Keratinocyte (primary cell): ENCODE results near the gene CDH13. TPM values are rescaled to one million over a fixed set of nuclear protein-coding genes. Genes with fewer than 3 reads are reported as not detected.

Source experiments
- DNase-seq: peaks from one replicate; pipeline ENCODE4 v3.0.0-alpha.2; 2011; ENCODE audit warnings: low read depth, missing footprints, low spot score
- FAIRE-seq: peaks from 2 replicates; lab custom pipeline; 2011; peaks lifted over from hg19 to GRCh38; lab: Jason Lieb, UNC
- H2AFZ ChIP-seq: 2 replicates; pipeline ENCODE4 v1.6.0; 2012; ENCODE audit warnings: low read length, control low read depth, inconsistent platforms; ENCODE audit not compliant: control insufficient read depth
- H3K27ac ChIP-seq: 2 replicates; pipeline ENCODE4 v1.5.1; 2011; ENCODE audit warnings: low read length; ENCODE audit not compliant: control insufficient read depth, insufficient read depth
- H3K27me3 ChIP-seq: 3 replicates; pipeline ENCODE4 v1.6.0; 2011; ENCODE audit warnings: low read length; ENCODE audit not compliant: control insufficient read depth, insufficient read depth; ENCODE audit errors: extremely low read depth
- H3K36me3 ChIP-seq, 2 experiments: 2 replicates in 1 of 2; 3 replicates in 1 of 2; pipeline ENCODE4 v1.5.1; 2011; ENCODE audit warnings: low read length in 2 of 2, mild to moderate bottlenecking in 1 of 2; ENCODE audit not compliant: control insufficient read depth in 2 of 2, insufficient read depth in 2 of 2; ENCODE audit errors: extremely low read depth in 1 of 2
- H3K4me1 ChIP-seq: 3 replicates; pipeline ENCODE4 v1.5.1; 2011; ENCODE audit warnings: low read length; ENCODE audit not compliant: control insufficient read depth, insufficient read depth; ENCODE audit errors: extremely low read depth
- H3K4me2 ChIP-seq: 3 replicates; pipeline ENCODE4 v1.6.0; 2011; ENCODE audit warnings: low read depth, low read length; ENCODE audit not compliant: control insufficient read depth, insufficient read depth; ENCODE audit errors: extremely low read depth
- H3K4me3 ChIP-seq, 3 experiments: fragments of 200-600 bp in 1 of 3; sonication (generic) in 1 of 3; 2 replicates in 2 of 3; 3 replicates in 1 of 3; pipeline ENCODE4 v1.5.1; 2011 to 2016; ENCODE audit warnings: low read length in 3 of 3, mild to moderate bottlenecking in 3 of 3, control low read depth in 2 of 3, inconsistent platforms in 1 of 3, low read depth in 1 of 3, mixed read lengths in 1 of 3, mixed run types in 1 of 3, moderate library complexity in 1 of 3; ENCODE audit not compliant: control insufficient read depth in 2 of 3, insufficient read depth in 2 of 3; ENCODE audit errors: extremely low read depth in 1 of 3
- H3K79me2 ChIP-seq: 2 replicates; pipeline ENCODE4 v1.6.0; 2012; ENCODE audit warnings: low read length; ENCODE audit not compliant: control insufficient read depth, insufficient read depth
- H3K9ac ChIP-seq: 3 replicates; pipeline ENCODE4 v1.6.0; 2011; ENCODE audit warnings: low read length; ENCODE audit not compliant: control insufficient read depth, insufficient read depth; ENCODE audit errors: extremely low read depth
- H3K9me1 ChIP-seq: 3 replicates; pipeline ENCODE4 v1.6.0; 2011; ENCODE audit warnings: low read length; ENCODE audit not compliant: control insufficient read depth, insufficient read depth; ENCODE audit errors: extremely low read depth
- H3K9me3 ChIP-seq: 2 replicates; pipeline ENCODE4 v1.5.1; 2012; ENCODE audit warnings: low read depth, low read length; ENCODE audit not compliant: control insufficient read depth
- H4K20me1 ChIP-seq: 3 replicates; pipeline ENCODE4 v1.6.0; 2011; ENCODE audit warnings: low read length; ENCODE audit not compliant: control insufficient read depth, insufficient read depth; ENCODE audit errors: extremely low read depth
- CTCF ChIP-seq, 3 experiments: IDR thresholded peaks in 1 of 3; conservative IDR thresholded peaks in 1 of 3; optimal IDR thresholded peaks in 1 of 3; 2 replicates in 2 of 3; 3 replicates in 1 of 3; pipeline versions ENCODE3 to v1.5.1; 2011; ENCODE audit warnings: low read length in 3 of 3, mild to moderate bottlenecking in 3 of 3, moderate library complexity in 2 of 3, control low read depth in 1 of 3, inconsistent platforms in 1 of 3; ENCODE audit not compliant: insufficient read depth in 2 of 3; ENCODE audit errors: extremely low read depth in 1 of 3
- EZH2 ChIP-seq: IDR thresholded peaks from one replicate; pipeline ENCODE4 v1.6.1; 2012; ENCODE audit warnings: inconsistent platforms, mild to moderate bottlenecking, low read length, moderate library complexity
- dilution Hi-C: fragments of 300-500 bp; cut with MboI; formaldehyde crosslinking; loops from one replicate; pipeline ENCODE4 v1.7.0; 2020; ENCODE audit warnings: low sequenced_read_pairs; ENCODE audit not compliant: extremely low pct_ligation_motif_present
- polyA plus RNA-seq, 5 experiments: library from polyadenylated mRNA; depleted of rRNA in 3 of 5; stranded (reverse) in 3 of 5; stranded (forward) in 1 of 5; unstranded in 1 of 5; fragments of >200 nt; gene quantifications; 1 replicate in 1 of 5; 2 replicates in 3 of 5; 3 replicates in 1 of 5; pipeline versions ENCODE4 v1.2.1 to v1.2.3, GENCODE V29; 2011 to 2012; ENCODE audit warnings: missing spikeins in 2 of 5, low read depth in 1 of 5, low replicate concordance in 1 of 5

The CDH13 gene
- polyA plus RNA-seq, 1 donor (not counting 4 experiments of a cell fraction or from before 2014, with no cell fraction given), result 111 TPM

- no peak overlapping the region for H3K27ac ChIP-seq
- no peak overlapping the region for H3K4me3 ChIP-seq
- no peaks in the 10 kb centered on the region for H3K27me3 ChIP-seq
- H3K4me1 ChIP-seq, result no peaks in the 10 kb centered on the region
- no peaks in the 10 kb centered on the region for H3K9me1 ChIP-seq
- no peak overlapping the region for H3K4me2 ChIP-seq
- DNase-seq, result peak; percentile 11
- TF ChIP-seq CTCF (optimal IDR thresholded peaks at IDR 0.05 in 1 of 3, IDR thresholded peaks at IDR 0.05 in 1 of 3, conservative IDR thresholded peaks at IDR 0.05 in 1 of 3; ENCODE audit: extremely low read depth in 1 of 3, insufficient read depth in 2 of 3, low read length in 3 of 3) (no peak), EZH2 (no peak)
- no peaks in the 10 kb centered on the region for H3K9me3 ChIP-seq
- H2AFZ ChIP-seq, result no peak overlapping the region
- no peaks in the 10 kb centered on the region for H4K20me1 ChIP-seq
- no peak overlapping the region for H3K9ac ChIP-seq
- H3K79me2 ChIP-seq, result no peaks in the 10 kb centered on the region
- peak; percentile 69 for FAIRE-seq
- H3K36me3 ChIP-seq, result no peaks in the 10 kb centered on the region
- dilution Hi-C loops, result no loop called here
Measured at GRCh38 chr16:83305092-83305491, 678.3 kb downstream of the CDH13 start.

GRCh38 chr16:83306961-83307593 is 680.3 kb downstream of the CDH13 start:
- Histone ChIP-seq H3K36me3 (no peaks in the 10 kb centered on the region), H3K9ac (no peak overlapping the region), H3K4me2 (no peak overlapping the region), H3K27me3 (no peaks in the 10 kb centered on the region), H4K20me1 (no peaks in the 10 kb centered on the region), H3K9me3 (no peaks in the 10 kb centered on the region), H3K4me1 (no peaks in the 10 kb centered on the region), H3K4me3 (no peak overlapping the region), H3K27ac (no peak overlapping the region), H3K9me1 (no peaks in the 10 kb centered on the region), H2AFZ (no peak overlapping the region), H3K79me2 (no peaks in the 10 kb centered on the region)
- no peak for DNase-seq
- TF ChIP-seq CTCF (optimal IDR thresholded peaks at IDR 0.05 in 1 of 3, IDR thresholded peaks at IDR 0.05 in 1 of 3, conservative IDR thresholded peaks at IDR 0.05 in 1 of 3; ENCODE audit: extremely low read depth in 1 of 3, insufficient read depth in 2 of 3, low read length in 3 of 3), result no peak
- dilution Hi-C loops, result no loop called here
- no peak for FAIRE-seq
